RWPE1 (cell line): ENCODE measurements around the gene SKP2.

Source experiments
- CTCF ChIA-PET: fragments of 350-600 bp; sonication (Branson Sonifier 250); formaldehyde crosslinking; extraction: SDS; loops from one replicate; lab custom pipeline; 2021; lab: Yijun Ruan, JAX
- POLR2A ChIA-PET: fragments of 400-600 bp; formaldehyde crosslinking; extraction: SDS; loops from one replicate; lab custom pipeline; 2020; ENCODE audit warnings: antibody characterized with exemption; ENCODE audit not compliant: low non-redundant PET; lab: Yijun Ruan, JAX
- DNase-seq: peaks from one replicate; pipeline ENCODE4 v3.0.0; 2012; ENCODE audit warnings: low spot score
- H3K27ac ChIP-seq: fragments of 450-650 bp; 2 replicates; pipeline ENCODE4 v1.5.1; 2017
- CTCF ChIP-seq: fragments of 450-650 bp; conservative IDR thresholded peaks from 2 replicates; pipeline ENCODE4 v1.5.1; 2017; ENCODE audit warnings: low read depth, mild to moderate bottlenecking

SKP2 gene

GRCh38 chr5:36164461-36164860 is 12.6 kb downstream of the SKP2 start:
- TF ChIP-seq CTCF = no peak
- POLR2A ChIA-PET = no interaction called here
- DNase-seq = no peak
- CTCF ChIA-PET = no interaction called here
- no peak overlapping the region for H3K27ac ChIP-seq

DNA sequence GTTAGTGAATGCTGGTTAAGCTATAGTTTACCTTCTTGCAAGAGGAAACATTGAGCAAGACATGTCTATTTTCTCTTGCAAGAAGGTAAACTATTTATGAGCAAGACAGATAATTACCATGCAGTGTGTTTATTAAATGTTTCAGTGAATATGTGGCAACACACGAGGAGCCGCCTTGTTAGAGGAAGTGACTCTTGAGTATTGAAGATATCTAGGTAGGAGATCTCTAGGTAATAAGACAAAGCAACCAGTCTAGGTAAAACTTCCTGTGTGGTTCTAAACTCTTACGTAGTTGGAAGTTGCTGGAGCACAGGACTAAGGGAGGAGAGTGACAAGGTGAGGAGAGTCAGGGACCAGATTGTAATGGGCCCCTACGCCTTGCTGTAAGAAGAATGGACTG is 16.8 kb downstream of the SKP2 start:
- DNase-seq = no peak
- CTCF ChIA-PET = no interaction called here
- POLR2A ChIA-PET = no interaction called here
- no peak for TF ChIP-seq CTCF
- no peak overlapping the region for H3K27ac ChIP-seq

DNA sequence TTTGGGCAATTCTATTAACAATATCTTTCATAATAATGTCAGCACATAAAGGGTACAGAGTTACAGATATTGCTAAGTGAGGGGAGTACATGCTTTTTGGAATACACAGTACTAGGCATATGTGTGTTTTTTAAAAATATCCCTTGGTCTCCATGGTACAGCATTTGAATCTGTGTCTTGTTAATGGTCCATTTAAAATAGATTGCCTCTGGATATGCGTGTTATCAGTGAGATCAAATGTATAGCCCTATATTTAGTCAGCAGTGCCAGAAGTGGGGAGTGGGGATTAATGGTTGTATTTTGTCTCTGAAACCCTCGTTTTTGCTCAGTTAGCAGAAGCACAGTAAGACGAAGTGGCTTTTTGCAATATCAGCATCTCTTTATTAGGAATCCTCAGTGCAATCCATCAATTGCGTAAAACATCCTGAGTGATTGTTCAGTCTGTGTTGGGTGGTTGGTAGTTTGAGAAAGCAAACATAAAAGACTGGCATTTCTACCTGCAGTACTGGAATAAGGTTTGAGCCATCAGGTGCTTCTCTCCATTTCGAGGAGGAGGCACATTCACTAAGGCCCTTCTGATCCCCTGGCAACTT is 19.0 kb downstream of the SKP2 start:
- ChIA-PET POLR2A (no interaction called here), CTCF (interaction anchor here (0.7 kb wide), 1 partner anchor 373 kb away, joined by 3 read pairs; no protein-coding TSS in a partner anchor)
- H3K27ac ChIP-seq = no peak overlapping the region
- no peak for TF ChIP-seq CTCF
- no peak for DNase-seq

DNA sequence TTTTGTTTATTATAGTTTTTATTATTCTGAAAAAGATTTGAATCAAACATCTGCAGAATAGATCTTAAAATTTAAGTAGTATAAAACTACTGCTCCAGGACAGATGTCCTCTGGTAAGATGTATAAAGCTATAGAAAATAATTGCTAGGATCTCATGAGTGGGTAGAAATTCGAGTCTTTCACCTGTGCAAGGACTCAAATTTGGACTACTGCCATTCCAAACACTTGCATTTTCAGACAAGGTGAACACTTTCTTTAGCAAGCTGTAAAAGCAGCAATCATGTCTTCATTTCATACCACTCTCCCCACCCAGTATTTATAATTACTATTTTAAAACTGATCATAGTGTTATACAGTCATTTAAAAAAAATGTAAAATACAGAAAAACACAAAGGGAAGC is 20.7 kb downstream of the SKP2 start:
- ChIA-PET CTCF (interaction anchor here (0.5 to 0.7 kb wide), 3 partner anchors 20 to 136 kb away, joined by 3 to 4 read pairs (median 3); no protein-coding TSS in a partner anchor), POLR2A (no interaction called here)
- no peak overlapping the region for H3K27ac ChIP-seq
- no peak for DNase-seq
- TF ChIP-seq CTCF = no peak

- POLR2A ChIA-PET = no interaction called here
- no peak for DNase-seq
- no peak overlapping the region for H3K27ac ChIP-seq
- no peak for TF ChIP-seq CTCF
- CTCF ChIA-PET = no interaction called here
Measured at GRCh38 chr5:36173426-36173825, 21.5 kb downstream of the SKP2 start.

GRCh38 chr5:36174119-36174518 is 22.2 kb downstream of the SKP2 start:
- CTCF ChIA-PET = interaction anchor here (0.8 kb wide), 1 partner anchor 30 kb away, joined by 3 read pairs; no protein-coding TSS in a partner anchor
- no peak for TF ChIP-seq CTCF
- H3K27ac ChIP-seq = no peak overlapping the region
- no peak for DNase-seq
- POLR2A ChIA-PET = no interaction called here
